Measurements from ENCODE around the gene RAB3B. TPM values are rescaled to one million over a fixed set of nuclear protein-coding genes. Genes with fewer than 3 reads are reported as not detected.
A peak's percentile ranks its signal among the peaks of the same experiment; 100 is the strongest.

RAB3B gene
- total and polyA plus RNA-seq, 9 of the 15 experiments (the other 6 are each of a cell fraction or from before 2014, with no cell fraction given), result 0.07 to 0.47 (median 0.27) TPM

DNA sequence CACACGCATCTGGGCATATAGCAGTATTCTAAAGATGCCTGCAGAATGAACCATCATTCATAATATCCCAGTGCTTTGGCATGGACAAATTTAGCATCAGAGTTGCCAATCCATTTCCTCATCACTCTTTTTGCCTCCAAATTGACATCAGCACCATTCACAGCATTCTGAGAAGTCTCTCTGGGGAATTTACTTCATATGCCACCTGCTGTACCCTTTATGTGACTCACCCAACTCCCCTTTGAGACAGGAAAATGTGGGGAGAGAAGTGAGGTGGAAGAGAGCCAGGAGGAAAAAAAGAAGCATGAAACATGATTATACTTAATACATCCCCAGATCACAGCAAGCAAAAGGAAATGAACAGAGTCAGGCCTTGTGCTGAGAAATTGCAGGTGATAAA lies 37.4 kb downstream of the RAB3B start (continued):
- no peak for TF ChIP-seq ZNF398 (CRISPR knock-in tag; IDR thresholded peaks at IDR 0.05)
- no peak for TF ChIP-seq ZNF24 (IDR thresholded peaks at IDR 0.05)

DNA sequence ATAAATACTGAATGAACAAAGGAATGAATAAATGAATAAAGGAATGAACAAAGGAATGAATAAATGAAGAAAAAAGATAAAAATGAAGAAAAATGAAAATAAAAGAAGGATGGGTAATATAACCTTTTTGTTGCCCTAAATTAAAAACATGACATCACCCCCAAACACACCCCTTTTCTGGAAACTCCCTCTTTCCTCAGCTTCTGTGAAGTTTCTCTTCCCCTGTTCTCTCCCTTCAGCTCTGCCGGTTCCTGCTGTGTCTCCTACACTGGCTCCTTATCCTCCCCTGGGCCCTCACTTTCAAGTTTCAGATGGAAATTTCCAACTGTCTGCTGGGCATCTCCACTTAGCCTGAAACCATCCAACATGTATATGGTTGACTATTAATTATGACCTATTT lies 37.9 kb downstream of the RAB3B start:
- FAIRE-seq (no peak), ATAC-seq (no peak), DNase-seq (ENCODE audit: extremely low read depth in 1 of 4, low spot score in 3 of 4) (no peak)
- Histone ChIP-seq H3K9me3 (replicated peaks; ENCODE audit: control insufficient read depth, insufficient read depth, low read depth, low read length) (no peaks in the 10 kb centered on the region), H3K4me3 (no peak overlapping the region), H3K9me1 (ENCODE audit: control insufficient read depth, insufficient read depth, low read length) (no peaks in the 10 kb centered on the region), H3K27ac (ENCODE audit: extremely low read depth, low read depth, low read length) (no peak overlapping the region), H3K27me3 (ENCODE audit: control insufficient read depth in 2 of 2, insufficient read depth in 2 of 2, low read length in 2 of 2) (peaks cover 0 to 4% of the 10 kb centered on the region in 2 experiments; a peak in 2 of 5 replicates), H3K9ac (ENCODE audit: insufficient read depth in 1 of 2, low read depth in 2 of 2, low read length in 2 of 2) (no peak overlapping the region), H4K20me1 (replicated peaks; ENCODE audit: control insufficient read depth, insufficient read depth, low read length) (no peaks in the 10 kb centered on the region), H3K4me1 (replicated peaks in 1 of 2; ENCODE audit: control insufficient read depth in 2 of 2, insufficient read depth in 2 of 2, low read length in 2 of 2) (peaks cover 8 to 38% of the 10 kb centered on the region in 2 experiments; a peak in 4 of 5 replicates), H3K36me3 (ENCODE audit: control insufficient read depth, insufficient read depth, low read length) (no peaks in the 10 kb centered on the region), H3K79me2 (ENCODE audit: control insufficient read depth, insufficient read depth, low read length) (no peaks in the 10 kb centered on the region), H2AFZ (ENCODE audit: low read depth, low read length) (no peak overlapping the region), H3K4me2 (ENCODE audit: insufficient read depth, low read length) (no peak overlapping the region)
- in situ Hi-C loops (cut with MboI), result no loop called here
- BruUV-seq (replicated peaks), result no TSS peak
- TF ChIP-seq MTA1 (IDR thresholded peaks at IDR 0.05; ENCODE audit: borderline replicate concordance) (no peak), ATF3 (IDR thresholded peaks at IDR 0.05) (peak; percentile 18; the same call in 1 of the 2 replicates), ATF3 (CRISPR knock-in tag; conservative IDR thresholded peaks at IDR 0.05) (no peak)
- ChIA-PET CTCF (ENCODE audit: low intra/inter-chr PET ratio) (no interaction called here), POLR2A (interaction anchor here (0.5 to 1.0 kb wide), 4 partner anchors 9 to 796 kb away, joined by 3 to 4 read pairs (median 4); no protein-coding TSS in a partner anchor)
- intact Hi-C loops (cut with micrococcal nuclease), result no loop called here
- WGBS (ENCODE audit: insufficient coverage, low coverage, missing lambda C conversion rate), result 17% methylated on average over 1 of the region's 1 CpG
